ENCODE results near the gene SPTBN5.

SPTBN5 gene

GRCh38 chr15:41856716-41857115 is 37.1 kb downstream of the SPTBN5 start:
- H3K4me3 ChIP-seq (replicated peaks; ENCODE audit: low read depth, low read length) = no peak overlapping the region
- no peak for DNase-seq (ENCODE audit: low read depth)
- no peak for TF ChIP-seq CTCF (IDR thresholded peaks at IDR 0.05; ENCODE audit: low read length, missing control alignments)

GRCh38 chr15:41856262-41856661 is 37.6 kb downstream of the SPTBN5 start:
- no peak for TF ChIP-seq CTCF (IDR thresholded peaks at IDR 0.05; ENCODE audit: low read length, missing control alignments)
- H3K4me3 ChIP-seq (replicated peaks; ENCODE audit: low read depth, low read length) = no peak overlapping the region
- DNase-seq (ENCODE audit: low read depth) = no peak

GRCh38 chr15:41855261-41855961 is 38.4 kb downstream of the SPTBN5 start:
- no peak for TF ChIP-seq CTCF (IDR thresholded peaks at IDR 0.05; ENCODE audit: low read length, missing control alignments)

GRCh38 chr15:41854443-41854842 is 39.4 kb downstream of the SPTBN5 start:
- TF ChIP-seq CTCF (IDR thresholded peaks at IDR 0.05; ENCODE audit: low read length, missing control alignments) = no peak
- no peak for DNase-seq (ENCODE audit: low read depth)
- H3K4me3 ChIP-seq (replicated peaks; ENCODE audit: low read depth, low read length) = no peak overlapping the region

More at GRCh38 chr15:41855261-41855961, 38.4 kb downstream of the SPTBN5 start:
- DNase-seq (ENCODE audit: low read depth) = no peak
- no peak overlapping the region for H3K4me3 ChIP-seq (replicated peaks; ENCODE audit: low read depth, low read length)

- no peak overlapping the region for H3K4me3 ChIP-seq (replicated peaks; ENCODE audit: low read depth, low read length)
- no peak for TF ChIP-seq CTCF (IDR thresholded peaks at IDR 0.05; ENCODE audit: low read length, missing control alignments)
- DNase-seq (ENCODE audit: low read depth) = no peak
These were observed 40.0 kb downstream of the SPTBN5 start for GRCh38 chr15:41853831-41854230.

GRCh38 chr15:41852736-41853590 is 40.9 kb downstream of the SPTBN5 start:
- TF ChIP-seq CTCF (IDR thresholded peaks at IDR 0.05; ENCODE audit: low read length, missing control alignments) = no peak
- no peak for DNase-seq (ENCODE audit: low read depth)
- H3K4me3 ChIP-seq (replicated peaks; ENCODE audit: low read depth, low read length) = no peak overlapping the region

Measured in fibroblast of pulmonary artery (primary cell).